ENCODE results near the gene CTSL.

- TF ChIP-seq CTCF (conservative IDR thresholded peaks at IDR 0.05 in 1 of 2, IDR thresholded peaks at IDR 0.05 in 1 of 2; ENCODE audit: low read depth in 1 of 2, low read length in 2 of 2), result no peak
- no peak for TF ChIP-seq EZH2 (IDR thresholded peaks at IDR 0.05; ENCODE audit: low read length, missing control alignments)
Measured at GRCh38 chr9:87725356-87725899, 491 bp upstream of the CTSL start.

Measured in fibroblast of lung (primary cell).